Ascending aorta (tissue), 2 donors: Measurements from ENCODE around the gene CTBP1. TPM values are rescaled to one million over a fixed set of nuclear protein-coding genes. Genes with fewer than 3 reads are reported as not detected.

Experiments used
- DNase-seq, 2 donors: peaks; one replicate each; pipeline ENCODE4 v3.0.0-alpha.2; 2019; ENCODE audit warnings: low spot score in 2 of 2
- H3K27ac ChIP-seq, 2 donors: fragments of 200-600 bp; sonication (generic); one replicate each; pipeline ENCODE4 v1.5.1; 2016 to 2017; ENCODE audit warnings: mild to moderate bottlenecking in 1 of 2
- H3K27me3 ChIP-seq: fragments of 200-600 bp; sonication (generic); one replicate; pipeline ENCODE4 v1.5.1; 2017
- H3K36me3 ChIP-seq, 2 donors: fragments of 200-600 bp; sonication (generic); one replicate each; pipeline ENCODE4 v1.5.1; 2016
- H3K4me1 ChIP-seq, 2 donors: fragments of 200-600 bp; sonication (generic); one replicate each; pipeline ENCODE4 v1.5.1; 2016 to 2017; ENCODE audit warnings: mild to moderate bottlenecking in 1 of 2
- H3K4me3 ChIP-seq, 2 donors: fragments of 200-600 bp; sonication (generic); one replicate each; pipeline ENCODE4 v1.5.1; 2016 to 2017; ENCODE audit warnings: mild to moderate bottlenecking in 1 of 2
- H3K9me3 ChIP-seq, 2 donors: fragments of 200-600 bp; sonication (generic); one replicate each; pipeline ENCODE4 v1.5.1; 2016
- CTCF ChIP-seq, 3 experiments: fragments of 200-600 bp in 2 of 3; fragments of 450-650 bp in 1 of 3; sonication (generic) in 2 of 3; IDR thresholded peaks; one replicate each; pipeline ENCODE4 v1.5.1; 2016 to 2019; ENCODE audit warnings: antibody characterized with exemption in 3 of 3, mild to moderate bottlenecking in 1 of 3, moderate library complexity in 1 of 3
- intact Hi-C: fragments of 100-400 bp; cut with DNase I; formaldehyde crosslinking; loops from one replicate; pipeline ENCODE4 v1.15.1; 2023
- total RNA-seq: library from RNA; depleted of rRNA; stranded (reverse); fragments of >200 nt; gene quantifications from one replicate; pipeline ENCODE4 v1.1.0, GENCODE V29; 2016

The CTBP1 gene
- total RNA-seq, 1 donor from 2014 or later: 273 TPM

DNA sequence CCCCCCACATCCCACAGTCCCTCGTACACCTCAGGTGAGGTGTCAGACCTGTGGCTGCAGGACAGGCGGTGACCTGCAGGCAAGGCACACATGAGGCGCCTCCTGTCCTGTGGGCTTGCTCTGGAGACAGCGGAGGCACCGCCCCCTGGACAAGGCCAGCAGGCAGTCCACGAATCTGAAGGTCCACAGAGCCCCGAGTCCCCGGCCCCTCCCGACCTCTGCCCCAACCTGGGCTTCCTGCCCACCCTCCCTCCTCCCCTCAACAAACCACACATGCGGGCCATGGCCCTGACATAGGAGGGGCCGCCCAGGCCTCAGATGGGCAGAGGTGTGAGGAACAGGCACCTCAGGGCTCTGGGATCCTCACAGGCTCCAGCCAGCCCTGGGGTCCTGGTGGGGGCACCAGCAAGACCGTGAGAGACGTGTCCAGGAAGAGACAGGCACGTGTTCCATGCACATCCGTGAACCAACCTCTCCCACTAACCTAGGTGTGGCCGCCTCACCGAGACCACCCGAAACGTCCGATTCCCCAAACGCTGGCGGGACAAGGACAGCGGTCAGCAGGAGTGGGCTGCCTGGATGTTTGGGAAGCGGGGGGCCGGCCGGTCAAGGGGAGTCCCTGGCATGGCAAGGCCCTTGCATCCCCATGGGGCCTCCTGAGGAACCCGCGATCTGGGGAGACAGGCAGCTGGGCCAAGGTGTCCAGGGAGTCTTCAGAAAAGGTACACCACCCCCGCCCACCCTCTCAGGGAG is 25.8 kb downstream of the CTBP1 start:
- intact Hi-C loops: no loop called here

GRCh38 chr4:1222036-1222789 is 26.7 kb downstream of the CTBP1 start:
- no peaks in the 10 kb centered on the region for H3K27me3 ChIP-seq
- H3K27ac ChIP-seq: no peak overlapping the region
- H3K36me3 ChIP-seq: peaks cover 57 to 74% of the 10 kb centered on the region in 2 donors
- no peak overlapping the region for H3K4me3 ChIP-seq
- H3K9me3 ChIP-seq: no peaks in the 10 kb centered on the region
- TF ChIP-seq CTCF (IDR thresholded peaks at IDR 0.05): no peak
- DNase-seq: no peak
- no peaks in the 10 kb centered on the region for H3K4me1 ChIP-seq
- intact Hi-C loops: no loop called here

More for the DNA sequence above, 25.8 kb downstream of the CTBP1 start:
- no peaks in the 10 kb centered on the region for H3K9me3 ChIP-seq
- H3K27ac ChIP-seq: no peak overlapping the region
- TF ChIP-seq CTCF (IDR thresholded peaks at IDR 0.05): no peak
- peaks cover 64 to 76% of the 10 kb centered on the region in 2 donors for H3K36me3 ChIP-seq
- H3K4me3 ChIP-seq: no peak overlapping the region
- no peaks in the 10 kb centered on the region for H3K27me3 ChIP-seq
- no peak for DNase-seq
- no peaks in the 10 kb centered on the region for H3K4me1 ChIP-seq

GRCh38 chr4:1221155-1221870 is 27.6 kb downstream of the CTBP1 start:
- no peak for DNase-seq
- intact Hi-C loops: no loop called here
- no peak for TF ChIP-seq CTCF (IDR thresholded peaks at IDR 0.05)
- Histone ChIP-seq H3K36me3 (peaks cover 55 to 74% of the 10 kb centered on the region in 2 donors), H3K9me3 (no peaks in the 10 kb centered on the region), H3K27me3 (no peaks in the 10 kb centered on the region), H3K4me1 (no peaks in the 10 kb centered on the region), H3K4me3 (no peak overlapping the region), H3K27ac (no peak overlapping the region)

DNA sequence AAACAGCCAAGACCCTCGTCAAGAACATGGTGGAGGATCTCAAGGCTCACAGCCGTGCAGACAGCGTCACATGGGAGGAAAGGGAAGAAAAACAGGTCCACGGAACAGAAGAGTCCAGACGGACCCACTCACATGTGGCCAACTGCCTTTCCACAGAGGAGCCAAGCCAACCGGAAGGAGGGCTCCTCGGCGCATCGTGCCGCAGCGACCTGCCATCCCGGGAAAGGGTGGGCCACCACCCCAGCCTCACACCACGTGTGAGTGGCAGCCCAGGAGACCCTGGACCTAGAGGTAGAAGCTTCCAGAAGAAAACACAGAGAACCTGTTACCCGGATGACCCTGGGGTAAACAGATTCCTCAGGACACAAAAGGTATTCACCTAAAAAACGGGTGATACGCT is 28.4 kb downstream of the CTBP1 start:
- Histone ChIP-seq H3K4me1 (no peaks in the 10 kb centered on the region), H3K27me3 (no peaks in the 10 kb centered on the region), H3K36me3 (peaks cover 55 to 74% of the 10 kb centered on the region in 2 donors), H3K4me3 (no peak overlapping the region), H3K9me3 (no peaks in the 10 kb centered on the region), H3K27ac (no peak overlapping the region)
- DNase-seq: no peak
- intact Hi-C loops: no loop called here
- no peak for TF ChIP-seq CTCF (IDR thresholded peaks at IDR 0.05)

DNA sequence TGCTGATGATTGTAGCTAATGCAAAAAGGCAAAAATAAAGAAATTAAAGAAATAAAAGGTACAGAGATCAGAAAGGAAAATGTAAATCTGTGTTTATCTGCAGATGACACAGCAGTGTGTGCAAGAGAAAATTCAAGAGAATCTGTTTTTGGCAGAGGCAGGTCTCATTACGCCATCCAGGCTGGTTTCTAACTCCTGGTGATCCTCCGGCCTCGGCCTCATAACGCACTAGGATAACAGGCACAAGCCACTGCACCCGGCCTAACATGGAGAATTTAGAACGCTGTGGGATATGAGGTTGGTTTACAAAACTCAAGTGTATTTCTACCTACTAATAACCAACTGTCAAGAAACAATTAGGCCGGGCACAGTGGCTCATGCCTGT is 29.4 kb downstream of the CTBP1 start:
- no peaks in the 10 kb centered on the region for H3K27me3 ChIP-seq
- H3K4me3 ChIP-seq: no peak overlapping the region
- no peak for TF ChIP-seq CTCF (IDR thresholded peaks at IDR 0.05)
- H3K9me3 ChIP-seq: no peaks in the 10 kb centered on the region
- H3K27ac ChIP-seq: no peak overlapping the region
- peaks cover 56 to 74% of the 10 kb centered on the region in 2 donors for H3K36me3 ChIP-seq
- no peaks in the 10 kb centered on the region for H3K4me1 ChIP-seq
- intact Hi-C loops: no loop called here
- DNase-seq: no peak
